ENCODE data around the gene SHMT1.

SHMT1 gene

DNA sequence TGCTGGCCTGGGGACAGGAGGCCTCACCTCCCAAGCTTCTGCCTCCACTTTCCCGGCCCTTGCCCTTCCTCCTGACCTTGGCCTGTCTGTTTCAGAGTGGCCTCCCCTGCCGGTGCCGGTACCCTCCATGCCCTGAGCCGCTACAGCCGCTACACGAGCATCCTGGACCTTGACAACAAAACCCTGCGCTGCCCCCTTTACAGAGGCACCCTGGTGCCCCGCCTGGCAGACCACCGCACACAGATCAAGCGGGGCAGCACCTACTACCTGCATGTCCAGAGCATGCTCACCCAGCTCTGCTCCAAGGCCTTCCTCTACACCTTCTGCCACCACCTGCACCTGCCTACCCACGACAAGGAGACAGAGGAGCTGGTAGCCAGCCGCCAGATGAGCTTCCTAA, 40.8 kb downstream of the SHMT1 start:
- Histone ChIP-seq H3K79me2 (ENCODE audit: insufficient read depth, low read length) (peaks cover 31% of the 10 kb centered on the region), H3K9ac (ENCODE audit: low read depth, low read length) (no peak overlapping the region), H3K4me3 (ENCODE audit: low read depth in 1 of 2, low read length in 2 of 2) (no peak overlapping the region), H3K9me3 (ENCODE audit: insufficient read depth, low read length, severe bottlenecking) (no peaks in the 10 kb centered on the region), H3K4me1 (ENCODE audit: insufficient read depth, low read length) (peaks cover 31% of the 10 kb centered on the region), H3K27me3 (ENCODE audit: insufficient read depth, low read length, poor library complexity) (no peaks in the 10 kb centered on the region), H3K4me2 (ENCODE audit: insufficient read depth, low read length) (no peak overlapping the region), H3K27ac (ENCODE audit: low read length) (no peak overlapping the region), H3K36me3 (ENCODE audit: insufficient read depth, low read length) (peaks cover 80% of the 10 kb centered on the region), H2AFZ (ENCODE audit: low read depth, low read length) (no peak overlapping the region), H4K20me1 (ENCODE audit: insufficient read depth, low read length) (peaks cover 66% of the 10 kb centered on the region)
- no peak for ATAC-seq (ENCODE audit: insufficient read depth, low read depth)
- TF ChIP-seq CTCF (IDR thresholded peaks at IDR 0.05; ENCODE audit: borderline replicate concordance, extremely low read depth, low read length, poor library complexity, severe bottlenecking) = no peak
- no peak for TF ChIP-seq EZH2 (IDR thresholded peaks at IDR 0.05; ENCODE audit: borderline replicate concordance, low read depth, low read length, severe bottlenecking)
- DNase-seq = no peak

- no peaks in the 10 kb centered on the region for H3K9me3 ChIP-seq (ENCODE audit: insufficient read depth, low read length, severe bottlenecking)
- TF ChIP-seq EZH2 (IDR thresholded peaks at IDR 0.05; ENCODE audit: borderline replicate concordance, low read depth, low read length, severe bottlenecking) = no peak
- peak; percentile 12 for TF ChIP-seq CTCF (IDR thresholded peaks at IDR 0.05; ENCODE audit: borderline replicate concordance, extremely low read depth, low read length, poor library complexity, severe bottlenecking)
- DNase-seq (no peak), ATAC-seq (ENCODE audit: insufficient read depth, low read depth) (no peak)
- H3K27ac ChIP-seq (ENCODE audit: low read length) = no peak overlapping the region
- H3K4me1 ChIP-seq (ENCODE audit: insufficient read depth, low read length) = peaks cover 43% of the 10 kb centered on the region
- peaks cover 80% of the 10 kb centered on the region for H3K36me3 ChIP-seq (ENCODE audit: insufficient read depth, low read length)
- H3K4me2 ChIP-seq (ENCODE audit: insufficient read depth, low read length) = no peak overlapping the region
- no peak overlapping the region for H3K9ac ChIP-seq (ENCODE audit: low read depth, low read length)
- H2AFZ ChIP-seq (ENCODE audit: low read depth, low read length) = no peak overlapping the region
- no peaks in the 10 kb centered on the region for H3K27me3 ChIP-seq (ENCODE audit: insufficient read depth, low read length, poor library complexity)
- H3K79me2 ChIP-seq (ENCODE audit: insufficient read depth, low read length) = peaks cover 43% of the 10 kb centered on the region
- peaks cover 77% of the 10 kb centered on the region for H4K20me1 ChIP-seq (ENCODE audit: insufficient read depth, low read length)
- H3K4me3 ChIP-seq (ENCODE audit: low read depth in 1 of 2, low read length in 2 of 2) = no peak overlapping the region
These were observed 42.0 kb downstream of the SHMT1 start for GRCh38 chr17:18321309-18321708.

GRCh38 chr17:18320301-18320700, 43.0 kb downstream of the SHMT1 start:
- no peak overlapping the region for H3K4me3 ChIP-seq (ENCODE audit: low read depth in 1 of 2, low read length in 2 of 2)
- H3K9ac ChIP-seq (ENCODE audit: low read depth, low read length) = no peak overlapping the region
- peaks cover 79% of the 10 kb centered on the region for H3K36me3 ChIP-seq (ENCODE audit: insufficient read depth, low read length)
- DNase-seq (no peak), ATAC-seq (ENCODE audit: insufficient read depth, low read depth) (no peak)
- no peak overlapping the region for H3K27ac ChIP-seq (ENCODE audit: low read length)
- no peaks in the 10 kb centered on the region for H3K27me3 ChIP-seq (ENCODE audit: insufficient read depth, low read length, poor library complexity)
- peaks cover 51% of the 10 kb centered on the region for H3K4me1 ChIP-seq (ENCODE audit: insufficient read depth, low read length)
- peaks cover 53% of the 10 kb centered on the region for H3K79me2 ChIP-seq (ENCODE audit: insufficient read depth, low read length)
- no peak for TF ChIP-seq CTCF (IDR thresholded peaks at IDR 0.05; ENCODE audit: borderline replicate concordance, extremely low read depth, low read length, poor library complexity, severe bottlenecking)
- no peak for TF ChIP-seq EZH2 (IDR thresholded peaks at IDR 0.05; ENCODE audit: borderline replicate concordance, low read depth, low read length, severe bottlenecking)
- H2AFZ ChIP-seq (ENCODE audit: low read depth, low read length) = no peak overlapping the region
- peak overlapping the region; percentile 11; the same call in 1 of the 2 replicates for H3K4me2 ChIP-seq (ENCODE audit: insufficient read depth, low read length)
- peaks cover 77% of the 10 kb centered on the region for H4K20me1 ChIP-seq (ENCODE audit: insufficient read depth, low read length)
- H3K9me3 ChIP-seq (ENCODE audit: insufficient read depth, low read length, severe bottlenecking) = no peaks in the 10 kb centered on the region
